Measurements from ENCODE around the gene SELE.
A peak's percentile ranks its signal among the peaks of the same experiment; 100 is the strongest.

The SELE gene

DNA sequence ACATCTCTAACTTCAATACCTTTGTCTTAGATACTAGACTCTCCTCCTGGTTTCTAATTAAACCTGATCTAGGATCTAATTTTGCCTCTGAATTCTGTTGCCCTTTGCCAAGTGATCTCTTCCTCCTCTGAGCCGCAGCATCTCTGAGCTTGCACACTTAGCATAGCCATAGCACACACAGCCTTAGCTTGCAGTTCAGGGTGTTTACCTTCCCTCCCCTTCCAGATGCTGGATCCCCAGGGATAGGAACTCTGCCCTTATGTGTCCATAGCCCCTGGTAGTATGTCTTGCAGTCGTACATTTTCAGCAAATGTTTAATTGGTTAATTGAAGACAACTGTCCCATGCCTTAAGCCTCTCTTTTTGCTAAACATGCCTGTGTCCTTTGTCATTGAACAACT, 52.7 kb downstream of the SELE start:
- DNase-seq = no peak

DNA sequence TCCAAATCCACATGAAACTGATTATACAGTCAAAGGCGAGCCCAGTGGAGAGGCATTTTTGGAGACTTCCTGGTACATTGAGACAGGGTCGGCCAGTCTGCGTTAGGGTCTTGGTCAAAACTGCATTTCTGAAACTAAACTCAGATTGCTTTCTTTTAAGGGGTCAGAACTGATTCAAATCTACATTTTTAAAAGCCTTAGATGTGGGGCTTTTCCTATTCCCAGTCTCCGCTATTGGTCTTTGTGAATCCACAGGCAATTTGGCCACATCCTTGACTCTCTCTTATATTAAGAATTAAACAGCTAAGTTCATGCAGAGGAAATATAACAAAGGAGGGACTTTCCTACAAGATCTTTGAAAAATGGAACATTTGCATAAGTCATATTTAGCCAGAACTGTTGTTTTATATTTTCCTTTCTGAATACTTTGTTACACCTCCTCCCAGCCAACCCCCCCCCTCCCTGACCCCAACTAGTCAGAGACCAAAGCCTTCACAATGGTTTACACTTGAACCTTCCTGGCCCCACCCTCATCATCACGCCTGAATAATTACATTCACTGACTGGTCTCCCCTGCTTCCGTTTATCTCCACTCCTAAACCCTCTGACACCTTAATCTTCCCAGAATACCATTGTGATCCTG, 53.4 kb downstream of the SELE start:
- DNase-seq = peak; percentile 31

DNA sequence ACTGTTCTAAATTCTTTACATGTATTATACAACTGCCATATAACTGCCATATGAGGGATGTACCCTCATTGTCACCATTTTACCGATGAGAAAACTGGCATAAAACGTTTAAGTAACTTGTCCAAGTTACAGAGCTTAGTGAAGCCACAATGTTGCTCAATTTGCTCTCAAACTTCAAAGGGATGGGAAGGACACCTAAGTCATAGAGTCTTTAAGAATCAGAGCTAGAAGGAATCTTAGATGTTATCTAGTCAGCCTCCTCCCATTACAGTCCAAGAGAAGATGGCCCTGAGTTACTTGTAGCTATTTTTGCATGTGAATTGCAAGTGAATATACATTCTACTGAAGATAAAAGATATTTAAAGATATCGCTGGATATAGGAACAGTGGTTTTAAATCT, 54.2 kb downstream of the SELE start:
- DNase-seq = no peak

DNA sequence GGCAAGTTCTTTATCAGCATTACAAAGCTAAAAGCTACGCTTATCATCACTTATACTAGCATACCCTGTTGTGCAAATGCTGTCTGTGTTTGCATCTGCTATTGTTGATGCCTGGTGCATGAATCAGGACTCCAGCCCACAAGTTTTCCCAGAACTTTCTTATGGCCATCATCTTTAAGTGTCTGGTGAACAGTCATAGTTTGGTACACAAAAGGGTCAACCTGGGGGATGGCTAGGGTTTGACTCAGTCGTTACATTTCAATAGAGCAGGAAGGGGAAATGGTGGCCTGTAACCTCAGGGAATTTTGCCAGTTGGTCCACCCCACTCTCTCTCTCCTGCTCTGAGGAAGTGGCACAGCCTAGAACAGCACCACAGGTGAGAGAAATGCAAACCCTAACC, 57.9 kb downstream of the SELE start:
- DNase-seq = no peak

Measured in activated CD4-positive, alpha-beta T cell treated with anti-CD3 and anti-CD28 coated beads, Interleukin-2, amount 50 U/mL, for 1 hour (primary cell).